Lower lobe of right lung (tissue), 2 donors: ENCODE measurements around the gene FHDC1. TPM values are rescaled to one million over a fixed set of nuclear protein-coding genes. Genes with fewer than 3 reads are reported as not detected.

Experiments
- ATAC-seq, 2 donors: fragments of 200-7000 bp; cut with Tn5 transposase; one replicate each; pipeline ENCODE4 v1.9.1; 2020 to 2022; ENCODE audit warnings: mild to moderate bottlenecking in 2 of 2, moderate library complexity in 2 of 2
- DNase-seq: peaks from one replicate; pipeline ENCODE4 v3.0.0-alpha.2; 2020
- H3K27ac ChIP-seq: fragments of 200-600 bp; one replicate; pipeline ENCODE4 v1.8.0; 2022
- H3K27me3 ChIP-seq: fragments of 200-600 bp; one replicate; pipeline ENCODE4 v1.8.0; 2022; ENCODE audit warnings: low read depth
- H3K36me3 ChIP-seq: fragments of 200-600 bp; one replicate; pipeline ENCODE4 v1.8.0; 2022; ENCODE audit warnings: mild to moderate bottlenecking
- H3K4me1 ChIP-seq: fragments of 200-600 bp; one replicate; pipeline ENCODE4 v1.8.0; 2022
- H3K4me3 ChIP-seq: fragments of 200-600 bp; one replicate; pipeline ENCODE4 v1.8.0; 2022; ENCODE audit warnings: mild to moderate bottlenecking
- H3K9me3 ChIP-seq: fragments of 200-600 bp; one replicate; pipeline ENCODE4 v1.8.0; 2022
- intact Hi-C: fragments of 100-400 bp; cut with DNase I; formaldehyde crosslinking; loops from one replicate; pipeline ENCODE4 v1.11.0; 2022
- total RNA-seq: library from RNA; stranded (reverse); fragmentation: NEBNext Ultra II Directional; extraction: Animal tissue kit (Norgen Biotek cat#: 25700); gene quantifications from one replicate; pipeline ENCODE4 v1.2.1, GENCODE V29; 2021
- TF ChIP-seq, protein P1 (sequence below): fragments of 200-600 bp; IDR thresholded peaks from one replicate; pipeline ENCODE4 v1.8.0; 2022; ENCODE audit warnings: antibody characterized with exemption, mild to moderate bottlenecking
- donor health status: DM: no; HTN: yes; CAD: no; lungs with severe emphysema.

Gene FHDC1
- total RNA-seq, 1 donor from 2014 or later = 21.9 TPM

DNA sequence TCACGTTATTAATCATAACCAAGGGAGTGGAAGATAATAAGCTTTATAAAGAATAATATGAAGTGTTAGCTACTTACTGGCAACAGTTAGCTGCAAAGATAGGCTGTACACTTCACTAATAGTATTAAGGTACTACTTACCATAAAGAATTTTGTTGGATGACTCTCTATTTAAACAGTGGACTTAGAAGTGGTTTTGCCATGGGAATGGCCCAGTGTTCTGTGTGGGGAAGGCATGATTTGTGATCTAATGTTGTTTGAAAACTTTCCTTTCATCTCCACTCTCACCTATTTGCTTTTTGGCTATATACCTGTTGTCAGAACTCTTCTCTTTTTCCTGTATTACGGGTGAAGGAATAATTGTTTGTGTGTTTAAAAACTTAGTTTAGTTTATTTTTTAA lies 23.0 kb downstream of the FHDC1 start:
- no peak overlapping the region for H3K4me3 ChIP-seq
- TF ChIP-seq, protein P1, sequence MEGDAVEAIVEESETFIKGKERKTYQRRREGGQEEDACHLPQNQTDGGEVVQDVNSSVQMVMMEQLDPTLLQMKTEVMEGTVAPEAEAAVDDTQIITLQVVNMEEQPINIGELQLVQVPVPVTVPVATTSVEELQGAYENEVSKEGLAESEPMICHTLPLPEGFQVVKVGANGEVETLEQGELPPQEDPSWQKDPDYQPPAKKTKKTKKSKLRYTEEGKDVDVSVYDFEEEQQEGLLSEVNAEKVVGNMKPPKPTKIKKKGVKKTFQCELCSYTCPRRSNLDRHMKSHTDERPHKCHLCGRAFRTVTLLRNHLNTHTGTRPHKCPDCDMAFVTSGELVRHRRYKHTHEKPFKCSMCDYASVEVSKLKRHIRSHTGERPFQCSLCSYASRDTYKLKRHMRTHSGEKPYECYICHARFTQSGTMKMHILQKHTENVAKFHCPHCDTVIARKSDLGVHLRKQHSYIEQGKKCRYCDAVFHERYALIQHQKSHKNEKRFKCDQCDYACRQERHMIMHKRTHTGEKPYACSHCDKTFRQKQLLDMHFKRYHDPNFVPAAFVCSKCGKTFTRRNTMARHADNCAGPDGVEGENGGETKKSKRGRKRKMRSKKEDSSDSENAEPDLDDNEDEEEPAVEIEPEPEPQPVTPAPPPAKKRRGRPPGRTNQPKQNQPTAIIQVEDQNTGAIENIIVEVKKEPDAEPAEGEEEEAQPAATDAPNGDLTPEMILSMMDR = no peak
- no peaks in the 10 kb centered on the region for H3K27me3 ChIP-seq
- DNase-seq = no peak
- H3K27ac ChIP-seq = no peak overlapping the region
- H3K4me1 ChIP-seq = peaks cover 49% of the 10 kb centered on the region
- intact Hi-C loops = no loop called here
- H3K36me3 ChIP-seq = peaks cover 15% of the 10 kb centered on the region
- peak; percentile 19 to 69 for ATAC-seq
- H3K9me3 ChIP-seq = no peaks in the 10 kb centered on the region

DNA sequence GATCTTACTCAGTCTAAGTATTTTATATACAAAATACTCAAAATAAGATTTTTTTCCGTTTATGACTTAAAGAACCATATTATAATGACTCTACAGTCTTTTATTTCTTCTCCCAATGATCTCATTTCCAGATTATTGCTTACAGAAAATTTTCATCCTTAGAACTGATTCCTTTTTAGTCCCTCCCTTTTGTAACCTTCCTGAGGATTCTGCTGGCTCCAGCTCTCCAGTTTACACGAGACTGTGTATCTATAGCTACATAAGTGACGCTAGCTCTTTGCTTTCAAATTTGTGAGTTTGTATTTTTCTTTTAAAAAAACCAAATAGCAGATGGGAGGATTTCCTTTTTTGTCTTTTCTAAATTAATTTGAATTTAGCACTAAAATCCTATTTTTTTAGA lies 24.0 kb downstream of the FHDC1 start:
- intact Hi-C loops = no loop called here
- DNase-seq = no peak

DNA sequence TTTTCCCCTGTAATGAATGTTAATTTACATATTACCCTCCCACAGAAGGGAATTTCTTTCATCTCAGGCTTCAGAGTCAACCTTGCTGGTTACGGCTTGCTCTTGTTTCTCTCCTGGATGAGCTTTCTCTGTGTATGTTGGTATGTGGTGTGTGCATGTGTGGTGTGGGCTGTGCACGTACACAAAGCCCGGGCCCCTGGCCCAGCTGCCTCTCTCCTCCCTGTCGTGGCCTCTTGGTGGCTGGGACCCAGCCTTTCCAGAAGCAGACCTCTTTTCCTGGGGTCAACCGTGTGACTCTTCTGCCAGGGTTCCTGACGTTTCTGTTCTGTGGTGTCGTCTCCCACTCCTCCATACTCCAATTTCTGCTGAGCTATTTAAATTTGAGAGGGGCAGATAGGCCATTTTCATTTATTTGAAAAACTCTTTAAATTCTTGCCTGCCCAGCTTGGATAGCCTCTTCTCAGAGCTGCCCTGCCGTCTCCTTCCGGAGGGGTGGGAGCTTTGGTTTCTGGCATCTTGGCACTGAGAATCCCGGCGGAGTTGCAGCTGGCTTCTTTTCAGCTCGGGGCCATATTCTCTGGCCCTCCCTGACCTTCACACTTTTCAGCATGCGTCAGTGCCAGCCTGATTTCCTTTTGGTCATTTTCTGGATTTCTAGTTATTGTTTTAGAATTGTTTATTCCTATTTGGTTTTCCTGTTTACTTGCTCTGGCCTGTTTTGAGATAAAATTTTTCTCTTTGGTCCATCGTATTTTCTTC lies 25.1 kb downstream of the FHDC1 start:
- Histone ChIP-seq H3K9me3 (no peaks in the 10 kb centered on the region), H3K27me3 (no peaks in the 10 kb centered on the region), H3K4me3 (no peak overlapping the region), H3K27ac (peak overlapping the region; percentile 46), H3K36me3 (peaks cover 16% of the 10 kb centered on the region), H3K4me1 (peaks cover 44% of the 10 kb centered on the region)
- ATAC-seq (no peak), DNase-seq (no peak)
- TF ChIP-seq, protein P1 = no peak
- intact Hi-C loops = no loop called here

More for the DNA sequence above, 24.0 kb downstream of the FHDC1 start:
- Histone ChIP-seq H3K27ac (no peak overlapping the region), H3K9me3 (no peaks in the 10 kb centered on the region), H3K36me3 (peaks cover 16% of the 10 kb centered on the region), H3K27me3 (no peaks in the 10 kb centered on the region), H3K4me3 (no peak overlapping the region), H3K4me1 (peaks cover 49% of the 10 kb centered on the region)
- TF ChIP-seq, protein P1 = no peak
- no peak for ATAC-seq

DNA sequence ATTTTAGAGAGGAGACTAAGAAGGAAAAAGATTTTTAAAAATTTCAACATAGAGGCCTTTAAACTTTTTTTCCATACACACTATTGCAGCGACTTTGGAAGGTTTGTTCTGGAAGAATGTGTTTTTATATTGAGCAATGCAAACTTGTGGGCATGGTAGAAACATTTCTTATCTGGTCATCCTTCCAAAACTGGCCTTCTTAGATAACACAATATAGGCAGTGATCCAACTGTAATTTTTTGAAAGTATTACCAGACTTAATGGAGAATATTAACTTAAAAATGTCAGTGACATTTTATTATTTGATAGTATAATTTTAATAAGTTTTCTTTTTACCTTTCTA lies 25.6 kb downstream of the FHDC1 start:
- Histone ChIP-seq H3K9me3 (no peaks in the 10 kb centered on the region), H3K4me1 (peaks cover 38% of the 10 kb centered on the region), H3K27me3 (no peaks in the 10 kb centered on the region), H3K4me3 (no peak overlapping the region), H3K36me3 (peaks cover 16% of the 10 kb centered on the region), H3K27ac (peak overlapping the region; percentile 46)
- no peak for ATAC-seq
- intact Hi-C loops = no loop called here
- TF ChIP-seq, protein P1 = no peak
- DNase-seq = no peak

DNA sequence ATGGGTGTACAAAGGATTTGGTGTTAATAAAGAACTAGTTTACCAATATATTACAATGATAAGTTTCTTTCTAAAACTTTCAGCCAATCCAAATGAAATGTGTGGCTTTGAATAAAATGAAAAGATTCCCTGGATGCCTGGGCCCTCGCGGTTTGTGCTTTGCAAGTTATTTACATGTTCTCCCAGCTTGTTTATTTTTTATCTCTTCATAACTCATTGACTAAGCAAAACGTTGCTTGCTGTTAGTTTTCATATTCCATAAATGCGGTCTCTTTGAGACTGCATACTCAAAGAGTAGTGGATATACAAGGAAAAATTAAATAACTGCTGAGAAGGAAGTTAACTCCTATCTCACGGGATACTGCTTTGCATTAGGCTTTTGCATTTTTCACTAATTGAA lies 26.0 kb downstream of the FHDC1 start:
- peaks cover 16% of the 10 kb centered on the region for H3K36me3 ChIP-seq
- intact Hi-C loops = no loop called here
- no peak for DNase-seq
- H3K4me1 ChIP-seq = peaks cover 34% of the 10 kb centered on the region
- no peaks in the 10 kb centered on the region for H3K27me3 ChIP-seq
- H3K27ac ChIP-seq = no peak overlapping the region
- no peaks in the 10 kb centered on the region for H3K9me3 ChIP-seq
- no peak overlapping the region for H3K4me3 ChIP-seq
- no peak for ATAC-seq
- TF ChIP-seq, protein P1 = no peak
